Activated naive CD4-positive, alpha-beta T cell treated with anti-CD3 and anti-CD28 coated beads, Interleukin-2, amount 50 U/mL, for 72 hours (primary cell): ENCODE measurements around the gene RBCK1. TPM values are rescaled to one million over a fixed set of nuclear protein-coding genes. Genes with fewer than 3 reads are reported as not detected.
"Not testable (repeated sequence)": the region's sequence is repeated elsewhere in the genome, so short reads cannot be mapped to it uniquely, and the experiment has no call there.

ENCODE experiments used
- ATAC-seq, 2 donors: fragments of 150-1000 bp; cut with Tn5 transposase; 2 replicates each; pipeline ENCODE4 v1.10.0; 2021; ENCODE audit warnings: mild to moderate bottlenecking in 2 of 2, moderate library complexity in 2 of 2
- DNase-seq, 2 donors: peaks; one replicate each; pipeline ENCODE4 v3.0.0; 2021 to 2022; ENCODE audit warnings: low spot score in 2 of 2
- H3K27ac Mint-ChIP-seq, 2 donors: one replicate each; pipeline ENCODE4 v1.8.0; 2022; ENCODE audit warnings: mild to moderate bottlenecking in 2 of 2, mixed read lengths in 2 of 2
- H3K36me3 Mint-ChIP-seq, 2 donors: one replicate each; pipeline ENCODE4 v1.8.0; 2022; ENCODE audit warnings: mixed read lengths in 2 of 2
- H3K9me3 Mint-ChIP-seq, 2 donors: one replicate each; pipeline ENCODE4 v1.8.0; 2022; ENCODE audit warnings: mixed read lengths in 2 of 2
- total RNA-seq, 2 donors: library from RNA; stranded (reverse); gene quantifications; one replicate each; pipeline ENCODE4 v1.2.3, GENCODE V29; 2022

RBCK1 gene
- total RNA-seq, 2 donors from 2014 or later: 113 to 150 TPM

GRCh38 chr20:387520-387919, 20.6 kb upstream of the RBCK1 start:
- DNase-seq: no peak
- Mint-ChIP-seq H3K27ac (no peak overlapping the region), H3K36me3 (peaks cover 16 to 30% of the 10 kb centered on the region in 2 donors), H3K9me3 (no peaks in the 10 kb centered on the region)
- no peak for ATAC-seq

- Mint-ChIP-seq H3K36me3 (peaks cover 24 to 30% of the 10 kb centered on the region in 2 donors), H3K9me3 (no peaks in the 10 kb centered on the region), H3K27ac (peak overlapping the region; percentile 56)
- ATAC-seq: no peak
- no peak for DNase-seq
Observed at GRCh38 chr20:388034-388994, 19.8 kb upstream of the RBCK1 start.

- H3K27ac Mint-ChIP-seq: no peak overlapping the region
- DNase-seq (no peak), ATAC-seq (no peak)
- no peaks in the 10 kb centered on the region for H3K9me3 Mint-ChIP-seq
- H3K36me3 Mint-ChIP-seq: peaks cover 22 to 30% of the 10 kb centered on the region in 2 donors
Observed at GRCh38 chr20:389220-389619, 18.9 kb upstream of the RBCK1 start.

- ATAC-seq (no peak), DNase-seq (no peak)
- Mint-ChIP-seq H3K36me3 (peaks cover 21 to 22% of the 10 kb centered on the region in 2 donors), H3K27ac (no peak overlapping the region), H3K9me3 (no peaks in the 10 kb centered on the region)
Observed at GRCh38 chr20:391041-391711, 16.9 kb upstream of the RBCK1 start.

GRCh38 chr20:393296-393695, 14.8 kb upstream of the RBCK1 start:
- not testable (repeated sequence) for H3K9me3 Mint-ChIP-seq, DNase-seq, ATAC-seq
- Mint-ChIP-seq H3K36me3 (peaks cover 7 to 20% of the 10 kb centered on the region in 2 donors), H3K27ac (peak overlapping the region; percentile 36 to 68)

GRCh38 chr20:396252-396618, 11.9 kb upstream of the RBCK1 start:
- ATAC-seq: no peak
- no peak for DNase-seq
- Mint-ChIP-seq H3K36me3 (peaks cover 3 to 15% of the 10 kb centered on the region in 2 donors), H3K27ac (no peak overlapping the region), H3K9me3 (no peaks in the 10 kb centered on the region)

GRCh38 chr20:396619-397431, 11.3 kb upstream of the RBCK1 start:
- Mint-ChIP-seq H3K36me3 (peaks cover 0 to 11% of the 10 kb centered on the region in 2 donors), H3K27ac (peak overlapping the region in 1 of 2 donors; percentile 29), H3K9me3 (no peaks in the 10 kb centered on the region)
- DNase-seq (no peak), ATAC-seq (no peak)

GRCh38 chr20:397432-398237, 10.5 kb upstream of the RBCK1 start:
- no peak overlapping the region for H3K27ac Mint-ChIP-seq
- no peaks in the 10 kb centered on the region for H3K9me3 Mint-ChIP-seq
- H3K36me3 Mint-ChIP-seq: peaks cover 0 to 10% of the 10 kb centered on the region in 2 donors
- ATAC-seq: no peak
- no peak for DNase-seq

GRCh38 chr20:399182-399707, 8.9 kb upstream of the RBCK1 start:
- H3K9me3 Mint-ChIP-seq: peaks cover 0 to 9% of the 10 kb centered on the region in 2 donors
- ATAC-seq (no peak), DNase-seq (no peak)
- H3K27ac Mint-ChIP-seq: no peak overlapping the region
- H3K36me3 Mint-ChIP-seq: peaks cover 0 to 5% of the 10 kb centered on the region in 2 donors

GRCh38 chr20:400128-400453, 8.0 kb upstream of the RBCK1 start:
- H3K36me3 Mint-ChIP-seq: peaks cover 0 to 5% of the 10 kb centered on the region in 2 donors
- DNase-seq: no peak
- no peak for ATAC-seq
- H3K27ac Mint-ChIP-seq: no peak overlapping the region
- H3K9me3 Mint-ChIP-seq: peaks cover 0 to 9% of the 10 kb centered on the region in 2 donors

- ATAC-seq (peak; percentile 26 to 32), DNase-seq (no peak)
- Mint-ChIP-seq H3K36me3 (peaks cover 0 to 5% of the 10 kb centered on the region in 2 donors), H3K27ac (peak overlapping the region in 1 of 2 donors; percentile 44), H3K9me3 (peaks cover 0 to 9% of the 10 kb centered on the region in 2 donors)
Observed at GRCh38 chr20:400454-401275, 7.4 kb upstream of the RBCK1 start.

GRCh38 chr20:401682-402495, 6.2 kb upstream of the RBCK1 start:
- H3K36me3 Mint-ChIP-seq: peaks cover 0 to 5% of the 10 kb centered on the region in 2 donors
- peak overlapping the region in 1 of 2 donors; percentile 65 for H3K27ac Mint-ChIP-seq
- ATAC-seq (peak; percentile 70 to 75), DNase-seq (no peak)
- H3K9me3 Mint-ChIP-seq: peaks cover 0 to 9% of the 10 kb centered on the region in 2 donors

GRCh38 chr20:402496-402885, 5.6 kb upstream of the RBCK1 start:
- DNase-seq (no peak), ATAC-seq (peak in 1 of 2 donors; percentile 3)
- Mint-ChIP-seq H3K36me3 (peaks cover 0 to 5% of the 10 kb centered on the region in 2 donors), H3K27ac (peak overlapping the region in 1 of 2 donors; percentile 64), H3K9me3 (peaks cover 0 to 9% of the 10 kb centered on the region in 2 donors)

- DNase-seq (no peak), ATAC-seq (no peak)
- Mint-ChIP-seq H3K27ac (peak overlapping the region in 1 of 2 donors; percentile 64), H3K36me3 (peaks cover 0 to 5% of the 10 kb centered on the region in 2 donors), H3K9me3 (peaks cover 0 to 9% of the 10 kb centered on the region in 2 donors)
Observed at GRCh38 chr20:402898-403581, 5.1 kb upstream of the RBCK1 start.
